ENCODE data around the gene PRIMA1. TPM values are rescaled to one million over a fixed set of nuclear protein-coding genes. Genes with fewer than 3 reads are reported as not detected.
A peak's percentile ranks its signal among the peaks of the same experiment; 100 is the strongest.

Gene PRIMA1
- total RNA-seq, 1 donor: not detected

- TF ChIP-seq CTCF (IDR thresholded peaks at IDR 0.05; ENCODE audit: extremely low read depth, low read depth, low read length): no peak
- H2AFZ ChIP-seq (ENCODE audit: low read length): no peak overlapping the region
Measured at GRCh38 chr14:93745603-93746273, 42.5 kb downstream of the PRIMA1 start.

GRCh38 chr14:93744876-93745275, 43.4 kb downstream of the PRIMA1 start:
- no peak overlapping the region for H2AFZ ChIP-seq (ENCODE audit: low read length)
- H3K79me2 ChIP-seq (ENCODE audit: insufficient read depth, low read length): no peaks in the 10 kb centered on the region
- H3K27me3 ChIP-seq (ENCODE audit: insufficient read depth, low read length): no peaks in the 10 kb centered on the region
- no peak for TF ChIP-seq CTCF (IDR thresholded peaks at IDR 0.05; ENCODE audit: extremely low read depth, low read depth, low read length)
- peak; percentile 55 for DNase-seq (ENCODE audit: insufficient read length, low spot score, missing footprints)
- H3K4me1 ChIP-seq (ENCODE audit: insufficient read depth, low read length): no peaks in the 10 kb centered on the region
- no peak overlapping the region for H3K4me2 ChIP-seq (ENCODE audit: insufficient read depth, low read length)
- no peak overlapping the region for H3K27ac ChIP-seq (ENCODE audit: low read depth, low read length)
- no peaks in the 10 kb centered on the region for H3K9me3 ChIP-seq (ENCODE audit: low read depth, low read length)
- no peaks in the 10 kb centered on the region for H4K20me1 ChIP-seq (ENCODE audit: insufficient read depth, low read length)
- H3K4me3 ChIP-seq (ENCODE audit: insufficient read depth, low read length): no peak overlapping the region
- no peaks in the 10 kb centered on the region for H3K36me3 ChIP-seq (ENCODE audit: insufficient read depth, low read length)

More at GRCh38 chr14:93745603-93746273, 42.5 kb downstream of the PRIMA1 start:
- no peaks in the 10 kb centered on the region for H4K20me1 ChIP-seq (ENCODE audit: insufficient read depth, low read length)
- H3K4me1 ChIP-seq (ENCODE audit: insufficient read depth, low read length): no peaks in the 10 kb centered on the region
- H3K27ac ChIP-seq (ENCODE audit: low read depth, low read length): no peak overlapping the region
- H3K27me3 ChIP-seq (ENCODE audit: insufficient read depth, low read length): no peaks in the 10 kb centered on the region
- H3K9me3 ChIP-seq (ENCODE audit: low read depth, low read length): no peaks in the 10 kb centered on the region
- no peak overlapping the region for H3K4me3 ChIP-seq (ENCODE audit: insufficient read depth, low read length)
- H3K36me3 ChIP-seq (ENCODE audit: insufficient read depth, low read length): no peaks in the 10 kb centered on the region
- H3K4me2 ChIP-seq (ENCODE audit: insufficient read depth, low read length): no peak overlapping the region
- DNase-seq (ENCODE audit: insufficient read length, low spot score, missing footprints): peak; percentile 46
- no peaks in the 10 kb centered on the region for H3K79me2 ChIP-seq (ENCODE audit: insufficient read depth, low read length)

- no peaks in the 10 kb centered on the region for H3K36me3 ChIP-seq (ENCODE audit: insufficient read depth, low read length)
- H3K79me2 ChIP-seq (ENCODE audit: insufficient read depth, low read length): no peaks in the 10 kb centered on the region
- no peaks in the 10 kb centered on the region for H4K20me1 ChIP-seq (ENCODE audit: insufficient read depth, low read length)
- no peaks in the 10 kb centered on the region for H3K27me3 ChIP-seq (ENCODE audit: insufficient read depth, low read length)
- no peaks in the 10 kb centered on the region for H3K9me3 ChIP-seq (ENCODE audit: low read depth, low read length)
- no peak overlapping the region for H3K27ac ChIP-seq (ENCODE audit: low read depth, low read length)
- no peak overlapping the region for H3K4me2 ChIP-seq (ENCODE audit: insufficient read depth, low read length)
- H3K4me3 ChIP-seq (ENCODE audit: insufficient read depth, low read length): no peak overlapping the region
- no peaks in the 10 kb centered on the region for H3K4me1 ChIP-seq (ENCODE audit: insufficient read depth, low read length)
- no peak overlapping the region for H2AFZ ChIP-seq (ENCODE audit: low read length)
- no peak for TF ChIP-seq CTCF (IDR thresholded peaks at IDR 0.05; ENCODE audit: extremely low read depth, low read depth, low read length)
- peak; percentile 6 for DNase-seq (ENCODE audit: insufficient read length, low spot score, missing footprints)
Measured at GRCh38 chr14:93744176-93744575, 44.1 kb downstream of the PRIMA1 start.

- H4K20me1 ChIP-seq (ENCODE audit: insufficient read depth, low read length): no peaks in the 10 kb centered on the region
- no peak for TF ChIP-seq CTCF (IDR thresholded peaks at IDR 0.05; ENCODE audit: extremely low read depth, low read depth, low read length)
- H3K4me2 ChIP-seq (ENCODE audit: insufficient read depth, low read length): no peak overlapping the region
- H2AFZ ChIP-seq (ENCODE audit: low read length): no peak overlapping the region
- DNase-seq (ENCODE audit: insufficient read length, low spot score, missing footprints): peak; percentile 51
- no peaks in the 10 kb centered on the region for H3K9me3 ChIP-seq (ENCODE audit: low read depth, low read length)
- H3K36me3 ChIP-seq (ENCODE audit: insufficient read depth, low read length): no peaks in the 10 kb centered on the region
- no peak overlapping the region for H3K4me3 ChIP-seq (ENCODE audit: insufficient read depth, low read length)
- no peaks in the 10 kb centered on the region for H3K27me3 ChIP-seq (ENCODE audit: insufficient read depth, low read length)
- no peaks in the 10 kb centered on the region for H3K4me1 ChIP-seq (ENCODE audit: insufficient read depth, low read length)
- H3K27ac ChIP-seq (ENCODE audit: low read depth, low read length): no peak overlapping the region
- no peaks in the 10 kb centered on the region for H3K79me2 ChIP-seq (ENCODE audit: insufficient read depth, low read length)
Measured at GRCh38 chr14:93743270-93744060, 44.8 kb downstream of the PRIMA1 start.
